Measurements from ENCODE around the gene NIPBL. TPM values are rescaled to one million over a fixed set of nuclear protein-coding genes. Genes with fewer than 3 reads are reported as not detected.

The NIPBL gene
- total RNA-seq, 1 experiment from 2014 or later, result 48.3 TPM

GRCh38 chr5:36875790-36876298, 725 bp upstream of the NIPBL start (continued):
- TF ChIP-seq HMGXB4 (CRISPR knock-in tag; IDR thresholded peaks at IDR 0.05) (no peak), KAT7 (CRISPR knock-in tag; IDR thresholded peaks at IDR 0.05; ENCODE audit: borderline replicate concordance) (peak; percentile 74), E2F5 (CRISPR knock-in tag; IDR thresholded peaks at IDR 0.05) (no peak), JAZF1 (CRISPR knock-in tag; IDR thresholded peaks at IDR 0.05) (no peak)

GRCh38 chr5:36876965-36877666, 547 bp downstream of the NIPBL start:
- ChIA-PET CTCF (interaction anchor here (0.6 to 5.0 kb wide), 5 partner anchors 68 to 1220 kb away, joined by 3 to 23 read pairs (median 3); no protein-coding TSS in a partner anchor), POLR2A (interaction anchor here (0.6 to 0.7 kb wide), 2 partner anchors 23 to 133 kb away, joined by 3 read pairs; no protein-coding TSS in a partner anchor)
- ATAC-seq (peak; percentile 15), DNase-seq (ENCODE audit: low spot score) (peak; percentile 60)
- no peaks in the 10 kb centered on the region; the same call in 1 of the 2 replicates for H3K36me3 Mint-ChIP-seq
- peak overlapping the region; percentile 94 for H3K4me3 Mint-ChIP-seq
- H3K27ac Mint-ChIP-seq, result peak overlapping the region; percentile 96
- no peaks in the 10 kb centered on the region for H3K27me3 Mint-ChIP-seq (ENCODE audit: low read depth)
- H3K9me3 Mint-ChIP-seq, result no peaks in the 10 kb centered on the region
- 0 out of 2 replicates have a peak, but pooled peaks have one; percentile 17 for TF ChIP-seq GABPB1 (CRISPR knock-in tag; IDR thresholded peaks at IDR 0.05)
- 0 out of 2 replicates have a peak, but pooled peaks have one; percentile 53 for TF ChIP-seq HMGXB4 (CRISPR knock-in tag; IDR thresholded peaks at IDR 0.05)
- TF ChIP-seq SMAD3 (CRISPR knock-in tag; IDR thresholded peaks at IDR 0.05; ENCODE audit: borderline replicate concordance), result no peak
- TF ChIP-seq STAT6 (CRISPR knock-in tag; conservative IDR thresholded peaks at IDR 0.05; ENCODE audit: low read depth), result no peak
- peaks cover 35% of the 10 kb centered on the region for H3K4me1 Mint-ChIP-seq

GRCh38 chr5:36877667-36878391, 1.3 kb downstream of the NIPBL start:
- POLR2A ChIA-PET, result interaction anchor here (0.6 to 1.0 kb wide), 5 partner anchors 24 to 133 kb away, joined by 3 to 7 read pairs (median 5); no protein-coding TSS in a partner anchor
- ATAC-seq, result no peak
- no peaks in the 10 kb centered on the region for H3K9me3 Mint-ChIP-seq
- no peak for TF ChIP-seq AR (CRISPR knock-in tag; IDR thresholded peaks at IDR 0.05)
- no peak for TF ChIP-seq STAT6 (CRISPR knock-in tag; conservative IDR thresholded peaks at IDR 0.05; ENCODE audit: low read depth)
- no peak for TF ChIP-seq SP1 (CRISPR knock-in tag; conservative IDR thresholded peaks at IDR 0.05)
- TF ChIP-seq SMAD3 (CRISPR knock-in tag; IDR thresholded peaks at IDR 0.05; ENCODE audit: borderline replicate concordance), result no peak
- TF ChIP-seq NR1H2 (CRISPR knock-in tag; IDR thresholded peaks at IDR 0.05), result no peak
- no peak for TF ChIP-seq ZNF671 (CRISPR knock-in tag; IDR thresholded peaks at IDR 0.05)
- TF ChIP-seq ZNF232 (CRISPR knock-in tag; IDR thresholded peaks at IDR 0.05), result no peak
- no peak for TF ChIP-seq ZSCAN18 (CRISPR knock-in tag; IDR thresholded peaks at IDR 0.05)

More at GRCh38 chr5:36877667-36878391, 1.3 kb downstream of the NIPBL start:
- Mint-ChIP-seq H3K36me3 (no peaks in the 10 kb centered on the region; the same call in 1 of the 2 replicates), H3K27me3 (ENCODE audit: low read depth) (no peaks in the 10 kb centered on the region), H3K27ac (peak overlapping the region; percentile 96), H3K4me3 (peak overlapping the region; percentile 94), H3K4me1 (peaks cover 38% of the 10 kb centered on the region)
- no peak for DNase-seq (ENCODE audit: low spot score)
- CTCF ChIA-PET, result interaction anchor here (0.6 to 5.0 kb wide), 7 partner anchors 7 to 138 kb away, joined by 3 to 23 read pairs (median 4); no protein-coding TSS in a partner anchor

Data from WTC11 (cell line).